NCI-H526 (cell line): ENCODE measurements around the gene FAM3A.
A peak's percentile ranks its signal among the peaks of the same experiment; 100 is the strongest.
"Not testable (repeated sequence)": the region's sequence is repeated elsewhere in the genome, so short reads cannot be mapped to it uniquely, and the experiment has no call there.

Experiments
- DNase-seq, 2 experiments: peaks; one replicate each; lab custom pipeline; 2025; lab: John Stamatoyannopoulos, UW

FAM3A gene

GRCh38 chrX:154502989-154503388, 13.0 kb downstream of the FAM3A start:
- DNase-seq: no peak

DNA sequence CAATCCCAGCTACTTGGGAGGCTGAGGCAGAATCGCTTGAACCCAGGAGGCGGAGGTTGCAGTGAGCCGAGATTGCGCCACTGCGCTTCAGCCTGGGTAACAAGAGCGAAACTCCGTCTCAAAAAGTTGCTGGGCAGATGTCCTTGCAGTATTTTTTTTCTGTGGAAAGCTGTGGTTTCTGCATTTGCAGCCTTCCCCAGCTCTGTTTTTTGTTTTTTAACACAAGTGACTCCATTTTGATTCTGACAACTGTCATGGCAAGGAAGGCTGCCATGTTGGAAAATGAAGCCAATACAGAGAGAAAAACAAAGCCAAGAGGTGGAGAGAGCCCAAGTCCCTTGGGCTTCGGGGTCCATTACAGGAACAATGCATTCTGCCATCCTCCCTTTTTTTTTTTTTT, 13.9 kb downstream of the FAM3A start:
- no peak for DNase-seq

GRCh38 chrX:154501423-154501822, 14.6 kb downstream of the FAM3A start:
- not testable (repeated sequence) for DNase-seq

DNA sequence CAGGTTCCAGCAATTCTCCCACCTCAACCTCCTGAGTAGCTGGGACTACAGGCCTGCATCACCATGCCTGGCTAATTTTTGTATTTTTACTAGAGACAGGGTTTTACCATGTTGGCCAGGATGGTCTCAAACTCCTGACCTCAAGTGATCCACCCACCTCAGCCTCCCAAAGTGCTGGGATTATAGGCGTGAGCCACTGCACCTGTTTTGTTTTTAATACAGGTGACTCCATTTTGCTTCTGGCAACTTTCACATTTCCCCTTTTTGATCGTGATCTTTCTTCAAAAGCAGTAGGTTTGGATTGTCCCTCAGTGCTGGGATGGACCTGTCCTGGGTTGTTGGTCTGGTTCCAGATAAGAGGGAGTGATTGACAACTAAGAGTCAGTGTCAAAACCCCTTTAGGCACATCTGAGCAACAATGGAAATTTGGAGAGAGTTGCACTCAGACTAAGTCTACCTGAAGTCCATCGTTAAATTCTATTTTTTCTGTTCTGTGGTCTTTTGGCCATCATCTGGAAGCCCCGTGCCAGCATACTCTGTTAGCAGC, 19.4 kb downstream of the FAM3A start:
- DNase-seq: not testable (repeated sequence)

GRCh38 chrX:154495472-154495922, 20.5 kb downstream of the FAM3A start:
- DNase-seq: no peak

- DNase-seq: no peak
Measured at GRCh38 chrX:154494715-154495114, 21.3 kb downstream of the FAM3A start.

DNA sequence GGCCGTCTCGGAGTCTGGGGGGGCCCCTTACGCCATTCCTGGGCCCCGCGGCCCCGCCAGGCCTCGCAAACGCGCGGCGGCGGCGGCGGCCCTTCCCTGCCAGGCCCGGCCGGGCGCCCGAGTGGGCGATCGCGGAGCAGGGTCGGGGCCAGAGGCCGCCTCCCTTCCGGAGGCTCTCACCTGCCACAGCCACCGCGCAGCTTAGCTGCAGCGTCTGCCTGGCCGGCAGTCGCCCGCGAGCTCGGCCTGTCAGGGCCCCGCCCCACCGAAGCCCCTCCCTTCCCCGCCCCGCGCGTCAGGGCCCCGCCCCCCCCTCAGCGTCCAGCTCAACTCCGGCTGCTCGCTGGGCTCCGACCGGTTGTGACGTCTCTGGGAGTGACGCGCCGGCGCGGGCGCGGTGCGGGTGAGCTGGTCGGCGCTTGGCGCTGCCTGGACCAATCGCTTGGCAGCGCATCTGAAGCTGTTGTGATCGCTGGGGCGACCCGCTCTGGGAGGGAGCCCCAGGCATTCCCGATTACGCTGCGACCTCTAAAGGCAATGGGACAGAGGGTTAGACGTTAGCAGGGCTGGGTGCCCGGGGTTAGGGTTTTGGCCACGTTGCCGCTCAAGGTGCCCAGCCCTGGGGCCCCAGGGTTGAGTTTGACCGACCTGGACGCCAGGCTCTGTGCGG, 25.5 kb downstream of the FAM3A start, which contains the start of gene SLC10A3:
SLC10A3 (minus strand) TSS at position 216 of the 670 bp plus-strand sequence. CDS start 1,689 bp downstream, outside the sequence.
- peak; percentile 94 to 99 for DNase-seq

GRCh38 chrX:154490021-154490413, 26.0 kb downstream of the FAM3A start:
- DNase-seq: peak in 1 of 2 experiments; percentile 50

DNA sequence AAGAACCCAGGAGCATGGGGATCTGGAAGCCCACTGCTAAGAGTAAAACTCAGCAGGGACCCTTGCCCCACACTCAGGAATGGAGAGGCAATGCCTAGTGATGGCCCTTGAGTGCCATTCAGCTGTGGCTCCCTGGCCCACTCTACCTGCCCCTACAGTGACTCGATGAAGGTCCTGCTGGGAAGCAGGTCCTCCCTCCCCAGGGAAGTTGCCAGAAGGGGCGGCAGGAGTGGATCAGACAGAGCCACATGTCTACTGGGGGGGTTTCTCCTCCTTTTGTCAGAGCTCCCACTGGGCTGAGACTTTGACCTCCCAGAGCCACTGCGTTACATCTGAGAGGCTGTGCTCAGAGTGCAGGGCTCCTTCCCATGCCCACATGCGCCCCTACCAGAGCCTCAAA, 26.9 kb downstream of the FAM3A start:
- no peak for DNase-seq

DNA sequence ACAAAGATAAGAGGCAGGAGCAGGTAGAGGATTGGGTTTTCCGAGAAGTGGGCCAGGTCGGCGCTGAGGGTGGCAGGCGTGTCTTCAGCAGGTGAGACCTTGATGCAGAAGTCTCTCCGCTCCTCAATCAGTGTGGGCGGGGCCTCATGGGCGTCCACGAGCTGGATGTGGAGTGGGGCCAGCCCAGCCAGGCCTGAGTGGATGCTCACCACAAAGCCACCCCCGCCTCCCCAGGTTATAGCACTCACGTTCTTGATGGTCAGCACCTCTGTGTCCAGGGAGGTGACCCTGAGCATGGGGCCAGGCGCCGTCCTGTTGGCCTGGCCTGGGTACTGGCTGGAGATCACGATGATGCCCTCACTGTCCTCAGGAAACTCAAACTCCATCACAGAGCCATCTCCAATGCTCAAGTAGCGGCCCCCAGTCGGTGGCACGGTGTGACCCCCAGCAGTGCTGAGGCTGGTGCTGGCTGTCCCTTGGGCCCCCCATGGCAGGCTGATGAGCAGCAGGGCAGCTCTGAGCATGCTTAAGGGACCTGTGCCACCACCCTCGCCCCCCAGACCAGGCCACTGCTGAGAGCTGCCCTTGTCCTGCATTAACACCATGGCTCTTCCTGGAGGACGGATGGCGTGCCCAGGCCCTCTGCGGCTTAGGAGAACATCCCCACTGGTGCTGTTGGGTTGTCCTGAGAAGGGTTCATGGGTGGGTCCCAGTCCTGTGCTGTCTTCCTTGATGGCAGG, 27.5 kb downstream of the FAM3A start:
- no peak for DNase-seq

- no peak for DNase-seq
Measured at GRCh38 chrX:154487518-154488290, 28.3 kb downstream of the FAM3A start.

GRCh38 chrX:154486396-154487207, 29.4 kb downstream of the FAM3A start, which contains the start of gene UBL4A:
TSS of gene UBL4A (minus strand) at chrX:154486615. CDS start at chrX:154486584, 31 bp downstream.
- DNase-seq: peak; percentile 77 to 92

DNA sequence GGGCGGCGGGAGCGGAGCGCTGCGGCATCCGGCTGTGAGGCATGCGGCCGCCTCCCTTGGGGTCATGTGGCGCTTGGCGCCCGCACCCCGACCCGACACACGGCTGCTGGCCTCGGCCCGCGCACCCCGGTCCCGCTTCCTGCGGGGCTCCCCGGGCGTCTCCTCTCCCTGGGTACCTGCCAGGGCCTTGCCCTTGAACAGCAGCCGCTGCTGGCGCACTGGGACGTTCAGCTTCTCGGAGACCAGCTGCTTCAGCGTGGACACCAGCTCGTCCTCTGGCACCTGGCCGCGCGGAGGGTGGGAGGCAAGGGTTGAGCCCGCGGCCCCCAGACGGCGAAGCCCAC, 30.0 kb downstream of the FAM3A start:
- peak in 1 of 2 experiments; percentile 71 for DNase-seq

- DNase-seq: peak in 1 of 2 experiments; percentile 60
Measured at GRCh38 chrX:154485150-154486051, 30.6 kb downstream of the FAM3A start.

DNA sequence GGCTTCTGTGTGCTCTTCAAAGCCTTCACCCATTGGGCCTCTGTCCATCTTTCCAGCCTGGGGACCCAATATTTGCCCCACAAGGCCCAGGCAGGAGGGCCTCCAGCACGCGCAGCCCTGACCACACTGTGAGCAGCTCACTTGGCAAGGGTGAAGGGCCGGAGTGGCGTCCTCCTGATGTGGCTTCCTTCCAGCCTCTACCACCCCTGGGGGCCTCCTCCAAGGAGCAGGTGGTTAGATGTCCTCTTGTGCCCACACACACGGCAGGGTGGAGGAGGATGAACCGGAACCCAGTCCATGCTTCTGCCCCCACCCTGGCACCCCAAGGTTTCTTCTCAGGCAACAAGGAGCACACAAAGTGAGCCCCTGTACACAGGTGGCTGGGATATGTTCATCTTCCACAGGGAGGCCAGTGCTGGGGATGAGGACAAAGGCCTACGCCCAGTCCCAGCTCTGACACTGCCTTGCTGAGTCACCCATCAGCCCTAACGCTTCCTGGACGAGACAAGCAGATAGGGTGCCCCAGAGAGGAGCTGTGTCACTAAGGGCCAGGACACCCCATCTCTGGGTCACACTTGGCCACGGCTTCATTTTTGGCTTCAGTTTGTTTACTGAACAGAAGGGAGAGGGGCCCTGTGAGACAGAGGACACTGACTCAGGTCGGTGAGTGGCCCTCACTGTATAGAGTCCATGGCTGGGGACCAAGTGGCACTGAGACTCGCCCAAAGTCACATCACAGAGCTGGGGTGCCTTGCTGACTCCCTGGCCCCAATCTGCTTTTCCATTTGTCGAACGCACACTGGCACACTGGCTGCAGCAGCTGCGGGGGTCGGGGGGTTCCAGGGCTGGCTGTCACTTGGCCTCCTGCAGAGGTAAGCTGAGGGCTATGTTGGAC, 31.5 kb downstream of the FAM3A start:
- DNase-seq: no peak

DNA sequence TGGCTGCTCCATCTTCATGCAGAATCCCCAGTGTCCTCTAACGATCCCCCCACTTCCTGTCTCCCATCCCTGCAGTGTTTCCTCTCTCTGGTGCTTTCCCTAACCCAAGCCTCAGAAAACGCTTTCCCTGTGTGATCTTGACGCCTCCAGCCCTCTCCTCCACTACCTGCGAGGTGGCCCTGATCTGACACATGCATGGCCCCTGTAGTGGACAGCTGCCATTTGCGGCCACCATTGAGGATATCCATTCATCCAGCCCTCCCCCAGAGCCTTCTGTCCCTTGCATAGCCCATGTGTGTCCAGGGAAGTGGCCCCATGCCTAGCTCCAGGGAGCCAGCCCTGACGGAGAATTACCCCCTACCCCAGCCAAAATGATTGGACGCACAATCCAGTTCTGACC, 32.7 kb downstream of the FAM3A start:
- DNase-seq: no peak

- DNase-seq: no peak
Measured at GRCh38 chrX:154482786-154483185, 33.2 kb downstream of the FAM3A start.

GRCh38 chrX:154481911-154482601, 34.0 kb downstream of the FAM3A start:
- no peak for DNase-seq

DNA sequence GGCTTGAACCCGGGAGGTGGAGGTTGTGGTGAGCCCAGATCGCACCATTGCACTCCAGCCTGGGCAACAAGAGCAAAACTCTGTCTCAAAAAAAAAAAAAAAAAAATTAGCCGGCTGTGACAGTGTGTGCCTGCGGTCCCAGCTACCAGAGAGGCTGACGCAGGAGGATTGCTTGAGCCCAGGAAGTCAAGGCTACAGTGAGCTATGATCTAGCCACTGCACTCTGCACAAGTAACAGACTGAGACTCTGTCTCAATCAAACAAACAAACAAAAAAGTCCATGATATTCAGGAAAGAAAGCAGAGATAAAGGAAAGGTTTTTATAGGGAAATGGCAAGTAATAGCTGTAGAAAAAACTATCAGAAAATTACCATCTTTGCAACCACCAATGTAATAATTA, 34.8 kb downstream of the FAM3A start:
- no peak for DNase-seq
